A204.1 (cell line): ENCODE data around the gene RPL5.
"Not testable (repeated sequence)": the region's sequence is repeated elsewhere in the genome, so short reads cannot be mapped to it uniquely, and the experiment has no call there.

Experiments used
- FAIRE-seq: peaks from 2 replicates; lab custom pipeline; 2012; peaks lifted over from hg19 to GRCh38; lab: Jason Lieb, UNC

Gene RPL5

GRCh38 chr1:92831762-92832536, at the start of gene RPL5:
TSS of gene RPL5 (plus strand) at chr1:92832040. CDS start at chr1:92832115, 75 bp downstream.
- FAIRE-seq = peak; percentile 79

DNA sequence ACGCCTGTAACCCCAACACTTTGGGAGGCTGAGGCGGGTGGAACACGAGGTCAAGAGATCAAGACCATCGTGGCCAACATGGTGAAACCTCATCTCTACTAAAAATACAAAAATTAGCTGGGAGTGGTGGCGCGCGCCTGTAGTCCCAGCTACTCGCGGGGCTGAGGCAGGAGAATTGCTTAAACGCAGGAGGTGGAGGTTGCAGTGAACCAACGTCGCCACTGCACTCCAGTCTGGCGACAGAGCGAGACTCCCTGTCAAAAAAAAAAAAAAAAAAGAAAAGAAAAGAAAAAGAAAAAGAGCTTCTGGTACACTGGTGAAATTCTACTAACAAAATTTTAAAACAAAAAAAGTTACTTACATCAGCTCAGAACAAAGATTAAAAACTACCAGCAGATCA, 48.3 kb upstream of the RPL5 start:
- FAIRE-seq = not testable (repeated sequence)

DNA sequence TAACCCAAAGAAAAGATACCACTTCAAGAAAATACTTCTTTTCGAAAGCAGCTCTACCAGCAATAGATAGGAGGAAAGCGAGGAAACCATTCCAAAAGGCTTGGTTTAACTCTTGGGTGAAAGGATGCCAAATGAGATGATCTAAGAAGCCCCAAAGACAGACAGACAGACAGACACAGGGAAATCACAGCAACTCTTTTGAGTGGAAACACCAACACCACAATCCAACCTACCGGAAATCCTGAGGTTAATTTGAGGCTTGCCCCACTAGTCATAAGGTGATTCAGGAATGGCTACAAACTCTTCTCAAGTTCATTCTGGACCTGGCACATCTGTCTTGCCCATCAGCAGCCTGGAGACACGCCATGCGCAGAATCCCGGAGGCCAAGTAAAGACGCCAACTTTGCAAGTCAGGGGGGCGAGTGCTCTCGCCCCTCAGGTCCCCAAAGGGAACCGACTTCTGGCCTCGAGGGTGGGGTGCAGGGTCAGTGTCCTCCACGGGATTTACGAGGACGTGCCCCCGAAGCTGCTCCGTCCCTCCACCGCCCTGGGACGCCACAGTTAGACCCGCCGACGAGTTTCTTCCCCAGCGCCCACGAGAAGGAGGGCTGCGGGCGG, 47.7 kb upstream of the RPL5 start:
- no peak for FAIRE-seq

DNA sequence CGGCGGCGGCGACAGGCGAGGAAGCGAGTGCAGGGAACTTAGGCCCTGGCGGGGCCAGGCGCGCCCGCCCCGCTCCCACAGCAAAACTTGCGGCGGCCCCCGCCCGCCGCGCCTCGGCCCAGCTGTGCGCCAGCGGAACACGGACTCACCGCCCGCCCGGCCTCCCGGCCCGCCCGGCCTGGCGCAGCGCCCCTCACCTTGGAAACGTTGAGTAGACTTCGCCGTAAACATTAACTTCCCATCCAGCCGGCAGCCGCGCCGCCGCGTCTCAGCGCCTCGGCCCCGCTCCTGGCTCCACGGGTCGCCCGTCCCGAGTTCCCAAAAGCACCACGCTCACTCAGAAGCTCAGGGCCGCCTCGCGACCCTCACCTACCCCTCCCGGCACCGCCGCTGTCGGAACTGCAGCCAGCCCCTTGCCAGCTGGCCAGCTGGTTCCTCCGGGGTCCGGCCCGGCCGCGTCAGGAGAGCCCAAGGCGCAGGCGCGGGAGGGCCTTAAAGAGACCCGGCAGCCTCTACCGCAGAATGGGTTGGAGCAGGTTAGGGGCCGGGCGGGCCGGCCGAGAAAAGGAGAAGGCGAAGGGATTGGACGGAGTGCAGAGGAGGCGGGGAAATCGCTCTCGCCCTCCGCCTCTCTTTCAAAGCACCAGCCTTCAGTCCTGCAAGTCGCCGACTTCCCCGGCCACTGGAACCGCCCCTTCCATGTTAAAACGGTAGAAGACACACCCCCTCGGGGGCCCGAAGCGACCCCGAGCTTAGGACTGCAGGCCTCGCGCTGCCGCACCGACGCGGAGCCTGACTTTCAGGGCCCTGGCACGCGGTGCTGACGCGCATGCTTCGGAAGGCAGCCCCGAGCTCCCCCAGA, 47.0 kb upstream of the RPL5 start, which contains the start of gene EVI5:
TSS of gene EVI5 (minus strand) at position 470 of the 862 bp plus-strand sequence. CDS start 48,562 bp downstream, outside the sequence.
- peak; percentile 95 for FAIRE-seq

DNA sequence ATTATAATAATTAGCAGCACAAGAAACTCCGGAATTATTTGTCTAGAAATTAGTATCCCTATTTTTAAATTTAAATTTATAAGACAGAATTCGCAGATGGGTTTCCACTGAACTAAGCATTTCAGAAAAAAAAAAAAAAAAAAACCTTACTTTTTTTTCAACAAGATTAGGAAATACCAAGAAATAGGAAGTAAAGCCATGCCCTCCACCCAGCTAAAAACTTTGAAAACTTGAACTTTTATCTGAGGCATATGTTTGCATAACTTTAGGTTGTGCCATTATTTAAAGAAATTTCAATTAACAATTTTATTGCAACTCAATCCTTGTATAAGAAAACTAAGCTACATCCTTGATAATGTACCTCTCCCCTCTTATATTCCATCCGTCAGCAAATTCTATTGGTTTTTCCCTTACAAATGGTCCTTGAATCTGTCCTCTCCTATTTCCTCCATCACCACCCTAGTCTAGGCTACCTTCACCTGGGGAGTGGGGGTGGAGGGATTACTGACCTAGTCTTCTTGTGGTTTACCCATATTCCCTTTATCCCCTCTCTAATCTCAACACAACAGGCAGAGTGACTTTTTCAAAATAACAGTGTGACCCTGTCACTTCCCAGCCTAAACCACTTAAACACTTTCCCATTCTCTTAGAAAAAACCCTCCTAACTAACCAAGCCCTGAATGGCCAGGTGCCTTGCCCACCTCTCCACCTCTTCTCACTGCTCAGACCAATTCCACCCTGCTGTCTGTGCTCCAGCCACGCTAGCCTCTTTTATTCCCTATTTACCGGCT, 45.5 kb upstream of the RPL5 start:
- no peak for FAIRE-seq

DNA sequence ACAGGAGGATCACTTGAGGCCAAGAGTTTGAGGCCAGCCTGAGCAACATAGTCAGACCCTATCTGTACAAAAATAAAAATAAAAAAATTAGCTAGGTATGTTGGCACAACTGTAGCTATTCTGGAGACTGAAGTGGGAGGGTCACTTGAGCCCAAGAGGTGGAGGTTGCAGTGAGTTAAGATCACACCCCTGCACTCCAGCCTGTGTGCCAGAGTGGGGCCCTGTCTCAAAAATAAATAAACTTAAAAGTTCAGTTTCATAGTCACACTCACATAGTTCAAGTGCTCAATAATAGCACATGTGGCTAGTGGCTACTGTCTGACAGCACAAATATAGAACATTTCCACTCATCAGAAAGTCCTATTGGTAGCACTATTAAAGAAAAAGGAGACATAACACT, 41.8 kb upstream of the RPL5 start:
- no peak for FAIRE-seq

- no peak for FAIRE-seq
Measured at GRCh38 chr1:92790867-92791266, 41.0 kb upstream of the RPL5 start.

DNA sequence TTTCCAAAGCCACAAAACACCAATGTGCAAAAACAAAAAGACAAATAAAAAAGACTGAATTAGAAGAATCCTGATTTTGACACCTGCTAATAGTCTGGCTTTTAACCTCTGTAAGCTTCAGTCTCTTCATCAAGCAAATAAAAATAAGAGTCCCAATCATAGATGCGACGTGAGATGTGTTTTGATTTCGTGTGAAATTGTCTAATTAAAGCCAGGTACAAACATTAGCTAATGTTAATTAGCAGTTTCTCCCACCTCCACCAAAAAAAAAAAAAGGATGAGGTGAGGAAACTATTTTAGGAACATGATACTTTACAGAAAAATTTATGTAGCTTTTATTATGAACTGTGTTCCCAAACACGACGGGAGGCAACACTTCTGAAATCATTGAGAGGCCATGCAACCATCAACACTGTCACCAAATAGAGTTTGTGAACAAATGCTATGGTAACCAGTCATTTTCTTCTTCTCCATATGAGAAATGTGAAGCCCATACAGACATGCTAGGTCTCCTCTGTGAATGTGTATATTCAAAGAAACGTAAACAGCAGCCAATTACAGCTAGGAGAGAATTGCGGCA, 40.3 kb upstream of the RPL5 start:
- FAIRE-seq = no peak

- FAIRE-seq = no peak
Measured at GRCh38 chr1:92792340-92792782, 39.5 kb upstream of the RPL5 start.

DNA sequence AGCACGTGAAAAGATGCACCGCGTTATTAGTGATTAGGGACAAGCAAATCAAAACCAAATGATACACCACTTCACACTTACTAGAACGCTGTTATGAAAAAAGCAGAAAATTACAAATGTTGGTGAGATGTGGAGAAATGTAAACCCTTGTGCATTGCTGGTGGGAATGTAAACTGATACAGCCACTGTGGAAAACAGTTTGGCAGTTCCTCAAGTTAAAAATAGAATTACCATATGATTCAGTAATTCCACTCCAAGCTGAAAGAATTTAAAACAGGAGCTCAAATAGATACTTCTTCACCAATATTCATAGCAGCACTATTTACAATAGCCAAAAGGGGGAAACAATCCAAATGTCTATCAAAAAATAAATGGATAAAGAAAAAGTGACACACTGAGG, 36.7 kb upstream of the RPL5 start:
- FAIRE-seq = no peak

GRCh38 chr1:92797297-92797696, 34.5 kb upstream of the RPL5 start:
- FAIRE-seq = no peak

DNA sequence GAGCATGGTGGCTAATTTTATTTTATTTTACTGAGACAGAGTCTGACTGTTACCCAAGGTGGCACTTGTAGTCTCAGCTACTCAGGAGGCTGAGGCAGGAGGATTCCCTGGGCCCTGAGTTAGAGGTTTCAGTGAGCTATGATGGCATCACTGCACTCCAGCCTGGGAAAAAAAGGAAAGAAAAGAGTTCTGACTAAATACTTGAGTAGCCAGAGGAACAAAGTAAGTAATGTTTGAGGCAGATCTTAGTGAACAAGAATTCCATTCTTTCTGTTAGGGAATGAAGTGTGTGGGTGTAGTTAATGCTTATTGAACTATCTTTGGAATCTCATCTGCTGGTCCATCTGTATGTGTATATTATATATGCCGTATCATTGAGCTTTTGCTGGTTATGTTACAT, 33.9 kb upstream of the RPL5 start:
- no peak for FAIRE-seq

GRCh38 chr1:92803140-92803887, 28.5 kb upstream of the RPL5 start:
- no peak for FAIRE-seq

- no peak for FAIRE-seq
Measured at GRCh38 chr1:92804721-92805201, 27.1 kb upstream of the RPL5 start.

- FAIRE-seq = no peak
Measured at GRCh38 chr1:92805216-92805615, 26.6 kb upstream of the RPL5 start.

- FAIRE-seq = no peak
Measured at GRCh38 chr1:92808381-92808780, 23.5 kb upstream of the RPL5 start.

DNA sequence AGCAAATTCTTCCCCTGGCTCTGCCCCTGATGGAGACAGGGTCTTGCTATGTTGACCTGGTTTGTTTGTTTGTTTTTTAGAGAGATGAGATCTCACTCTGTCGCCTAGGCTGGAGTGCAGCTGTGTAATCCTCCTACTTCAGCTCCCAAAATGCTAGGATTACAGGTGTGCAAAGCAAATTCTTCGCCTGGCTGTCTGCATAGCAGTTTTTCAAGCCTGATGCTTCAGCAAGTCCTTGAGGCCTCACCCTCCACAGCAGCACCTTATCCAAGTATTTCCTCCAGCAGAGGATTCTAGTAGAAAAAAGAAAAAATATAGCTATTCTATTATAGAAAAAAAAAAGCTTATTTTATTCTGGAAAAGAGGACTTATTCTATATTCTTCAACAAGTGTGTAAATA, 15.1 kb upstream of the RPL5 start:
- no peak for FAIRE-seq

- FAIRE-seq = no peak
Measured at GRCh38 chr1:92817137-92817697, 14.6 kb upstream of the RPL5 start.

DNA sequence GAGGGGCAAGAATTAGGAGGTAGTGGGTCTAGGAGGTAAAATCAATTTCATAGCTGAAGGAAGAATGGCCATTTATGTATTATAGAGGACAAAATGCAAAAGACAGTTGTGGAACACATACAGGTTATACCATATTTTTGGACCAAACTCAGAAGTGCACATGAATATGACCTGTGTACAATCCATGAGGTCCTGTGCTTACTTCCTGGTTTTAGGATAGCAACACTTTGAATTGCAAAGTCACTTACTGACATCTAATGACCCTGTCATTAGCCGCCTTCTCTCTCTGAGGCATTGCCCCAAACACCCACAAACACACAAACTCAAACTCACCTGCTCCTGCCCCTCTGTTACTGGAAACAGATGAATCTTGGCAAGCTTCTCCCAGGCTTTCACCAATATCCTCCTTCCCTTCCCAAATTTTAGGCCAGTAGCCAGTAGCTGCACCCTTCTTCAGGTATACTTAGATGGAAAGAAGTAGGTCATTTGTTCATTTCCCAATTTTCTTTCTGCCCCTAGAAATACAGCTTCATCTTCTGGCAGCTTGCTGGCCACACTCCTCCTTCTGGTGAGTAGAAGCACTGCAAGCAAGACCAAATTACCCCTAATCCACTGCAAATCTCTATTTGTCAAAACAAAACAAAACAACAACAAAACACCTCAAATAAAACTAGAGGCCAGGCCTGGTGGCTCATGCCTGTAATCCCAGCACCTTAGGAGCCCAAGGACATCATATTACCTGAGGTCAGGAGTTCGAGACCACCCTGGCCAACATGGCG, 13.7 kb upstream of the RPL5 start:
- FAIRE-seq = no peak

DNA sequence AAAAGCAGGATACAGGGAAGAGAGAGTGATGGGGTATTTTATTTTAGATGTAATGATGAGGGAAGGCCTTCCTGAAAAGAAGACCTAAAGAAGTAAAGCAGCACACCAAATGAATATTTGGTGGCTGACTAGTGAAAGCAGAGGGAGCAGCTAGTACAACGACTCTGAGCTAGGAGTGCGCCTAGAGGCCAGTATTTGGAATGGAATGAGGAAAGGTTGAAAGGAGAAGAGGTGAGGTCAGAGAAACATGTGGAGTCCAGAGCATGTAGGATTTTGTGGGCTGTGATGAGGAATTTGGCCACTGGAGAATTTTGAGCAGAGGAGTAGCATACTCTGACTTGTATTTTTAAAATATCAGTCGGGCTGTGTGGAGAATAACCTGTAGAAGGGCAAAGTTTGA, 11.8 kb upstream of the RPL5 start:
- no peak for FAIRE-seq
